BJ (cell line): ENCODE measurements around the gene SPINT2. TPM values are rescaled to one million over a fixed set of nuclear protein-coding genes. Genes with fewer than 3 reads are reported as not detected.

Experiments
- CTCF ChIA-PET: fragments of 350-600 bp; formaldehyde crosslinking; extraction: SDS; loops from one replicate; lab custom pipeline; 2021; ENCODE audit warnings: antibody characterized with exemption, inconsistent platforms; lab: Yijun Ruan, JAX
- POLR2A ChIA-PET: fragments of 300-600 bp; sonication (Branson Sonifier 250); formaldehyde crosslinking; extraction: SDS; loops from one replicate; lab custom pipeline; 2021; ENCODE audit warnings: antibody characterized with exemption; lab: Charles Lee
- DNase-seq: peaks from one replicate; pipeline ENCODE4 v3.0.0-alpha.2; 2011; ENCODE audit warnings: low read depth
- H3K27me3 ChIP-seq: 2 replicates; pipeline ENCODE4 v1.6.0; 2011; ENCODE audit warnings: low read length; ENCODE audit not compliant: control insufficient read depth, insufficient read depth
- H3K36me3 ChIP-seq: 2 replicates; pipeline ENCODE4 v1.5.1; 2011; ENCODE audit warnings: low read length; ENCODE audit not compliant: control insufficient read depth, insufficient read depth
- H3K4me3 ChIP-seq: 2 replicates; pipeline ENCODE4 v1.5.1; 2011; ENCODE audit warnings: low read depth, mild to moderate bottlenecking, control low read depth, low read length
- polyA minus RNA-seq: library from RNA; depleted of rRNA, polyadenylated mRNA; stranded (reverse); fragments of >200 nt; gene quantifications from 2 replicates; pipeline ENCODE4 v1.2.3, GENCODE V29; 2011; rRNA and poly(A)+ RNA removed
- polyA plus RNA-seq: library from polyadenylated mRNA; depleted of rRNA; stranded (reverse); fragments of >200 nt; gene quantifications from 2 replicates; pipeline ENCODE4 v1.2.3, GENCODE V29; 2011; rRNA removed
- TF ChIP-seq, protein P1 (sequence below): IDR thresholded peaks from 2 replicates; pipeline ENCODE4 v1.5.1; 2011; ENCODE audit warnings: low read depth, mild to moderate bottlenecking, control low read depth, inconsistent platforms, low read length, moderate library complexity; ENCODE audit not compliant: insufficient read depth

The SPINT2 gene, protein sequence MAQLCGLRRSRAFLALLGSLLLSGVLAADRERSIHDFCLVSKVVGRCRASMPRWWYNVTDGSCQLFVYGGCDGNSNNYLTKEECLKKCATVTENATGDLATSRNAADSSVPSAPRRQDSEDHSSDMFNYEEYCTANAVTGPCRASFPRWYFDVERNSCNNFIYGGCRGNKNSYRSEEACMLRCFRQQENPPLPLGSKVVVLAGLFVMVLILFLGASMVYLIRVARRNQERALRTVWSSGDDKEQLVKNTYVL
- polyA plus RNA-seq: 33.2 and 45.5 TPM in 2 replicates
- 5.2 and 13.1 TPM in 2 replicates for polyA minus RNA-seq

DNA sequence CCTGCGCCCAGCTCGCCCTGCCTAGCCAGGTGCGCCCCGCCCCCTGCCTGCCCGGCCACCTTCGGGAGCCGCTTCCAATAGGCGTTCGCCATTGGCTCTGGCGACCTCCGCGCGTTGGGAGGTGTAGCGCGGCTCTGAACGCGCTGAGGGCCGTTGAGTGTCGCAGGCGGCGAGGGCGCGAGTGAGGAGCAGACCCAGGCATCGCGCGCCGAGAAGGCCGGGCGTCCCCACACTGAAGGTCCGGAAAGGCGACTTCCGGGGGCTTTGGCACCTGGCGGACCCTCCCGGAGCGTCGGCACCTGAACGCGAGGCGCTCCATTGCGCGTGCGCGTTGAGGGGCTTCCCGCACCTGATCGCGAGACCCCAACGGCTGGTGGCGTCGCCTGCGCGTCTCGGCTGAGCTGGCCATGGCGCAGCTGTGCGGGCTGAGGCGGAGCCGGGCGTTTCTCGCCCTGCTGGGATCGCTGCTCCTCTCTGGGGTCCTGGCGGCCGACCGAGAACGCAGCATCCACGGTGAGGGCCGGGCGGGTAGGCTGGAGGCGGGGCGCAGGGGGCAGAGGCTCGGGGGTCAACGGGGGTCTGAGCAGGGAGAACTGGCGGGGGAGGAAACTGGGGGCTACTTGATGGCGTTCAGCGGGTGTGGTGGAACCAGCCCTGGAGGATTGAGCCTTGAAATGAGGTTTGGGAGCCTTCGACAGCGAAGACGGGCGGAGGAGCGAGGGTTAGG lies at the start of gene SPINT2:
SPINT2 (plus strand) TSS at position 88 of the 727 bp plus-strand sequence; CDS start at position 408, 320 bp downstream.
- Histone ChIP-seq H3K4me3 (peak within 1 kb of the TSS; percentile 43), H3K27me3 (no peaks in the 10 kb centered on the region), H3K36me3 (no peaks in the 10 kb centered on the region)
- DNase-seq: no peak
- ChIA-PET CTCF (interaction anchor here (0.8 to 1.9 kb wide), 5 partner anchors 19 to 71 kb away, joined by 3 to 5 read pairs (median 4); partner anchors contain the start of gene CATSPERG), POLR2A (interaction anchor here (1.1 kb wide), 1 partner anchor 7 kb away, joined by 3 read pairs; no protein-coding TSS in a partner anchor)
- TF ChIP-seq, protein P1, sequence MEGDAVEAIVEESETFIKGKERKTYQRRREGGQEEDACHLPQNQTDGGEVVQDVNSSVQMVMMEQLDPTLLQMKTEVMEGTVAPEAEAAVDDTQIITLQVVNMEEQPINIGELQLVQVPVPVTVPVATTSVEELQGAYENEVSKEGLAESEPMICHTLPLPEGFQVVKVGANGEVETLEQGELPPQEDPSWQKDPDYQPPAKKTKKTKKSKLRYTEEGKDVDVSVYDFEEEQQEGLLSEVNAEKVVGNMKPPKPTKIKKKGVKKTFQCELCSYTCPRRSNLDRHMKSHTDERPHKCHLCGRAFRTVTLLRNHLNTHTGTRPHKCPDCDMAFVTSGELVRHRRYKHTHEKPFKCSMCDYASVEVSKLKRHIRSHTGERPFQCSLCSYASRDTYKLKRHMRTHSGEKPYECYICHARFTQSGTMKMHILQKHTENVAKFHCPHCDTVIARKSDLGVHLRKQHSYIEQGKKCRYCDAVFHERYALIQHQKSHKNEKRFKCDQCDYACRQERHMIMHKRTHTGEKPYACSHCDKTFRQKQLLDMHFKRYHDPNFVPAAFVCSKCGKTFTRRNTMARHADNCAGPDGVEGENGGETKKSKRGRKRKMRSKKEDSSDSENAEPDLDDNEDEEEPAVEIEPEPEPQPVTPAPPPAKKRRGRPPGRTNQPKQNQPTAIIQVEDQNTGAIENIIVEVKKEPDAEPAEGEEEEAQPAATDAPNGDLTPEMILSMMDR: no peak

DNA sequence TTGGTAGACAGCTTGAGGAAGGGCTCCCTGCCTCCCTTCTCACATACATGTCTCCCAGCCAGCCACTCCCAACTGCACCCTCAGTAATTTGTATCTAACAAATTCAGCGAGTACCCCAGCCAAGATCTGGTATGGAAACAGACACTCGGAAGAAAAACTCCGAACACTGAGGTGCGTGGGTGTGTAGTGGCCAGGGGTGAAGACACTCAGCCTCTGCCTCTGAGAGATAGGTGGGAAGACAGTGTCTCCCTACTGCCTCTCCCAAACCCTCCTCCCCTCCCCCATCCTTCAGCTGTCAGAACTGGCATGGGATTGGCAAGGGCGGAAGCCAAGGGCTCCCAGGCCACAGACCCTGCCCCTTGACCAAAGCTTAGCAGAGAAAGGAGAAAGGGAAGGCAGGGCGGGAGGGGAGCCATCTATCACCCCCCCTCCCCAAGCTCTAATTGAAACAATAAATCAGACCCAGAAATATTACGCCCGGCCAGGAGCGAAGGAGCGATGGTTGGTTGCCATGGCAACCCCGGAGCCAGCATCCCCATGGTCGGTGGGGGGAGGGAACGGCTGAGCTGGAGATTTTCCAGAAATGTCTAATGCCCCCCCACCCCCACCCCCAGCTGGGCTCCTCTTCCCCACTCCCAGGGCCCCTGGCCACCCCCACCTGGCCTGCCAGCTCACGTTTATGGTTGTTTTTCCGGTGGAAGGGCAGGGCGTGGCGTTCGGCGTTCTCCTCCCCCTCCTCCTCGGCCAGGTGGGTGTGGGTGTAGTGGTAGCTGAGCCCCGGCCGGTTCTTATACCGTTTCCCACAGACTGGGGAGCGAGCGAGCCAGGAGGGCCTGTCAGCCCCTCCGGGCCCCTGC lies 47.4 kb upstream of the SPINT2 start:
- ChIA-PET CTCF (interaction anchor here (0.6 to 1.6 kb wide), 3 partner anchors 11 to 313 kb away, joined by 3 to 5 read pairs (median 3); partner anchors contain the start of gene CATSPERG), POLR2A (interaction anchor here (0.6 kb wide), 1 partner anchor 73 kb away, joined by 3 read pairs; no protein-coding TSS in a partner anchor)
- no peak overlapping the region for H3K4me3 ChIP-seq
- DNase-seq: no peak
- TF ChIP-seq, protein P1: no peak
- no peaks in the 10 kb centered on the region for H3K27me3 ChIP-seq
- H3K36me3 ChIP-seq: no peaks in the 10 kb centered on the region

DNA sequence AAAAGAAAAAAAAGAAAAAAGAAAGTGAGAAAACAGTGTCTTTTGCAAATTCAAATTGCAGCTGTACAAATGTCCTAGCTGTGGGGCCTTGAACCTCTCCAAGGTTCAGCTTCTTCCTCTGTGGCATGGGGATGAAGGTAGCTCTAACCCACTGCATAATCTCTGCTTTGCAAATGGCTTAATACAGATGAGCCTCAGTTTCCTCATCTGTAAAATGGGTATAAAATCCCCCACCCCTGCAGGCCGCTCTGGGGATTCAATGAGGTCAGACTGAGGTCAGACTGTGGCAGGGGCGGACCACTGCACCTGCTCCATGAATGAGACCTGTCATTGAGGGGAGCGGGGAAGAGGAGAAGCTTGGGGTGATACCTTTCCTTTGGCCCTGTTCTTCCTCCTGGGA lies 46.2 kb upstream of the SPINT2 start:
- Histone ChIP-seq H3K4me3 (no peak overlapping the region), H3K27me3 (no peaks in the 10 kb centered on the region), H3K36me3 (no peaks in the 10 kb centered on the region)
- no peak for DNase-seq
- ChIA-PET POLR2A (no interaction called here), CTCF (interaction anchor here (0.6 kb wide), 1 partner anchor 66 kb away, joined by 3 read pairs; no protein-coding TSS in a partner anchor)
- TF ChIP-seq, protein P1: no peak

DNA sequence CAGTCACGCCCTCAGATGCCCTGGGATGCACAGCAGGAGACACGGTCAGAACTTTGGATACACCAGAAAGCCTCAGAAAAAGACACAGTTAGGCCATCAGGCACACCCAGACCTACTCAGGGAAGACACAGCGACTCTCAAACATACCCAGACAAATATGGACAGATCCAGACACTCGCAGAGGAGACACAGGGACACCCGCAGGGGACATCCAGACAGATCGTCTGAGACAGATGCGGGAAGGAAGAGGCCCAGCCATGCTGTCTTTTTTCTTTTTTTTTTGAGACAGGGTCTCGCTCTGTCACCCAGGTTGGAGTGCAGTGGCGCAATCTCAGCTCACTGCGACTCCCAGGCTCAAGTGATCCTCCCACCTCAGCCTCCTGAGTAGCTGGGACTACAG lies 45.2 kb upstream of the SPINT2 start:
- DNase-seq: no peak
- TF ChIP-seq, protein P1: no peak
- H3K27me3 ChIP-seq: no peaks in the 10 kb centered on the region
- H3K4me3 ChIP-seq: no peak overlapping the region
- H3K36me3 ChIP-seq: no peaks in the 10 kb centered on the region
- ChIA-PET POLR2A (interaction anchor here (0.6 kb wide), 1 partner anchor 98 kb away, joined by 8 read pairs; no protein-coding TSS in a partner anchor), CTCF (no interaction called here)
